Stimulated activated CD8-positive, alpha-beta memory T cell treated with anti-CD3 and anti-CD28 coated beads, Interleukin-4, amount 100 ng/mL, for 48 hours (primary cell): ENCODE measurements around the gene CUEDC2.

Experiments
- DNase-seq: peaks from one replicate; pipeline ENCODE4 v3.0.0-alpha.2; 2020

CUEDC2 gene

DNA sequence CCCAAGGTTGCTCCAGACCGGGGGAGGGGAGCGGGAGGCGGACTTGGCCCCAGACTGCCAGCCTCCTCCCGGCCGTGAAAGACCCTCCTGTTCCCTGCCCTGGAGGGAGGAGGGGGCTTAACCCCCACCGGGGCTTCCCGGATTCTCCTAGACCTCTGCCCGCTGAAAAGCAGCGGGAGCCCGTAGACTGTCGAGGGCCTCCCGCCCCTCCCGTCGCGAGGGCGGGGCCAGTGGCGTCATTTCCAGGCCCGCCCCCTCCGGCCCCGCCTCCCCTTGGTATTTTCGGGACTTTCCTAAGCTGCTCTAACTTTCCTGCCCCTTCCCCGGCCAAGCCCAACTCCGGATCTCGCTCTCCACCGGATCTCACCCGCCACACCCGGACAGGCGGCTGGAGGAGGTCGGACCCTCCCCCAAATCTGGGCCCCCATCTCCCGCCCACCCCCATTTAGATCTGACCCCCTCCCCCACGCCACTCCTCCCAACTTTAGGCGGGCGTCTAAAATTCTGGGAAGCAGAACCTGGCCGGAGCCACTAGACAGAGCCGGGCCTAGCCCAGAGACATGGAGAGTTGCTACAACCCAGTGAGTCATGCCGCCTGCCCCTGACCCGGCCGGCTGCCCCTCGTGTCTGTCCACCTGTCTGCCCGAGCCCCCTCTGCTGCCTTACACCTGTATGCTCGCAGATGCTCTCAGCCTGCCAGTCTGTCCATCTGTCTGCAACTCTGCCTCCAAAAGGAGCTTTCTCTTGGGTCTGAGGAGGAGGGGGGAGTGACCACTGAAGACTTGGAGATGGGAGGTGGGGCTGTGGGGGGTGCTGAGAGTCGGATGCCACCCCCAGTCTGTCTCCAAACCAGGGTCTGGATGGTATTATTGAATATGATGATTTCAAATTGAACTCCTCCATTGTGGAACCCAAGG, 36.7 kb downstream of the CUEDC2 start, which contains the start of gene NFKB2:
Gene NFKB2 (plus strand): TSS at position 306 of the 917 bp plus-strand sequence. CDS start 255 bp downstream, at position 561.
- DNase-seq, result peak; percentile 95

DNA sequence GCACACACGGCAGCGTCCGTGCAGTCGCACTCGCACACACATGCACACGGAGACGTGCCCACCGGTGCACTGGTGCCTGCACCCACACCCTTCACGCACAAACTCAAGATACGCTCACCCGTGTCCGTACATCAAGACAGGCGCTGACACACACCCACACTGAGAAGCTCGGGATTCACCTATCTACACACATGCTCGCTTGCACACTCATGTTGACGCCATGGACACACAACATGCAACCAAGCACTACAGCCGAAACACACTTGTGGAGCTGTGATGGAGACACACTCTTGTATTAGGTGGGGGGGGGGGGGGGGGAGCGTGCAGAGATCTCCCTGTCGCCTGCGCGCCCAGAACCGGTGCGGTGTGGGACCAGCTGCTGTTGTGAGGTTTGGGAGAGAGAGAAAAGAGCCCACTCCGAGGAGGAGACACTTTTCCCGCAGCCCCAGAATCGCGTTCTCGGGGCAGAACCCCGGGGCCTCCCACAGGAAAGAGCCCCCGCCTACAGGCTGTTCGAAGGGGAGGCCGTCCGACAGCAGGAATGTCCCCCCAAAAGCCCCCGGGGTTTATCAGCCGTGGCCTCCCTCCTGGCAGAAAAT, 37.5 kb downstream of the CUEDC2 start:
- peak; percentile 71 for DNase-seq

DNA sequence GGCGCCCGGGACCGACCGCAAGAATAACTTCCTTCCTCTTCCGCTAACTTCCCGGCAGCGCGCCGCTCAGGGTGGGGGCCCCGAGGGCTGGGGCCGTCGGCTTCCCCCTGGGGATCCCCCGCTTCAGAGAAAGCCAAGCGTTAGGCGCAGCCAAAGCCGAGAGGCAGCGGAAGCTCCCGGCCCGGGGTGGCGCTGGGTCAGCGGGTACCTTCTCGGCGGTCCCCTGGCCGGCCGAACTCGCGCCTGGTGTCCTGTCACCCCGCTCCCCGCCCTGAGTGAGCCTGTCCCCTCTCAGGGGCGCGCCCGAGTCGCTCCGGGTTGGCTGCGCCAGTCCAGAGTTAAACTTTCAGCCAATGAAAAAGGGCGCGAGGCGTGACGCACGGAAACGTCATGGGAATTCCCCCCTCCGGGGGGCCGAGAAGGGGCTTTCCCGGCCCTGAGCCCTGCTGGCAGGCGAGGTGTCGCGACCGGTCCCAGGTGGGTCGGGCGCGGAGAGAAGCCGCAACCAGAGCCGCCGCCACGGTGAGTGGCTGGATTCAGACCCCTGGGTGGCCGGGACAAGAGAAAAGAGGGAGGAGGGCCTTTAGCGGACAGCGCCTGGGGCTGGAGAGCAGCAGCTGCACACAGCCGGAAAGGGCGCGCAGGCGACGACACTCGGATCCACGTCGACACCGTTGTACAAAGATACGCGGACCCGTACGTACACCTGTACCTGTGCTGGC, 38.1 kb downstream of the CUEDC2 start:
- peak; percentile 100 for DNase-seq

DNA sequence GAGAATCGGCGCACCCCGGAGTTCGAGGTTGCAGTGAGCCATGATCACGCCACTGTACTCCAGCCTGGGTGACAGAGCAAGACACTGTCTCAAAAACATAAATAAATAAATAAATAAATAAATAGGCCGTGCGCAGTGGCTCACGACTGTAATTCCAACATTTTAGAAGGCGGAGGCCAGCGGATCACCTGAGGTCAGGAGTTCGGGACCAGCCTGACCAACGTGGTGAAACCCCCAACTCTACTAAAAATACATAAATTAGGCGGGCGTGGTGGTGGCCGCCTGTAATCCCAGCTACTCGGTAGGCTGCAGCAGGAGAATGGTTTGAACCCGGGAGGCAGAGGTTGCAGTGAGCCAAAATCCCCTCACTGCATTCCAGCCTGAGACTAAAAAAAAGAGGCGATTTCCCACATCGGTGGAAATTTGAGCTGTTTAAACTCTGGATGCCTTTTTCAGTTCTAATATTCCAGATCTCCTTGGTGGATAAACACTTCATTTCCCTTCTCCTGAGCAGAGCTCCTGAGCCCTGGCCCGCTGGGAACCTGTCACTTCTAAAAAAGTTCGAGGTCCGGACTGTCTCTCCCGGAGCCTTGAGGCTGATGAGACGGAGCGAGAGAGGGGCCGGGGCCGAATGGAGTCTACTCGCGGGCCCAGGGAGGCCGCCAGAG, 38.8 kb downstream of the CUEDC2 start:
- DNase-seq, result no peak

DNA sequence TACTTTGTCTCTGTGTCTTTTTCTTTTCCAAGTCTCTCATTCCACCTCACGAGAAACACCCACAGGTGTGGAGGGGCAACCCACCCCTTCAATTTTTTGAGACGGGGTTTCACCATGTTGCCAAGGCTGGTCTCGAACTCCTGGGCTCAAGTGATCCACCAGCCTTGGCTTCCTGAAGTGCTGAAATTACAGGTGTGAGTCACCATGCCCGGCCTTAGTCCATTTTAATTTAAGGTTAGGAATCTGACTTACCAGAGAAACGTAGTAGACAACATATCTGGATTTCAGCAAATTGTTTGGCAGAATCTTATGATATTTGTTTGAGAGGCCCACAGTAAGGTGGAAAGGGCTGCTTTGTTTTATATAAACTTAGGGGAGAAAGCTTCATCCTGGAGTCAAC, 40.1 kb downstream of the CUEDC2 start:
- no peak for DNase-seq

DNA sequence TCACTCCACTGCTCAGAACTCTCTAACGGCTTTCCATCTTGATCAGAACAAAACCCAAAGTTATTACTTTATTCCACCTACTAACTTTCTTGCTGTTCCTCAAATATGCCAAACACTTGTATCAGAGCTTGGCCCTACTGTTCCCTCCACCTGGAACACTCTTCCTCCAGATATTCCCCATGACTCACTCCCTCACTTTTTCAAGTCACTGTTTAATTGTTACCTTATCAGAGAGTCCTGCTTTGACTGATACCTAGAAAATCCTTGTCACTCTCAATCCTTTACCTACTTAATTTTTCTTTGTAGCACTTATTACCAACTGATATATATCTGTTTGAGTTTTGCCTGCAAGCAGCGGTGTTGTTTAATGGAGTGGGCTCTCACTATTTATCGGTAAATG, 42.5 kb downstream of the CUEDC2 start:
- no peak for DNase-seq

DNA sequence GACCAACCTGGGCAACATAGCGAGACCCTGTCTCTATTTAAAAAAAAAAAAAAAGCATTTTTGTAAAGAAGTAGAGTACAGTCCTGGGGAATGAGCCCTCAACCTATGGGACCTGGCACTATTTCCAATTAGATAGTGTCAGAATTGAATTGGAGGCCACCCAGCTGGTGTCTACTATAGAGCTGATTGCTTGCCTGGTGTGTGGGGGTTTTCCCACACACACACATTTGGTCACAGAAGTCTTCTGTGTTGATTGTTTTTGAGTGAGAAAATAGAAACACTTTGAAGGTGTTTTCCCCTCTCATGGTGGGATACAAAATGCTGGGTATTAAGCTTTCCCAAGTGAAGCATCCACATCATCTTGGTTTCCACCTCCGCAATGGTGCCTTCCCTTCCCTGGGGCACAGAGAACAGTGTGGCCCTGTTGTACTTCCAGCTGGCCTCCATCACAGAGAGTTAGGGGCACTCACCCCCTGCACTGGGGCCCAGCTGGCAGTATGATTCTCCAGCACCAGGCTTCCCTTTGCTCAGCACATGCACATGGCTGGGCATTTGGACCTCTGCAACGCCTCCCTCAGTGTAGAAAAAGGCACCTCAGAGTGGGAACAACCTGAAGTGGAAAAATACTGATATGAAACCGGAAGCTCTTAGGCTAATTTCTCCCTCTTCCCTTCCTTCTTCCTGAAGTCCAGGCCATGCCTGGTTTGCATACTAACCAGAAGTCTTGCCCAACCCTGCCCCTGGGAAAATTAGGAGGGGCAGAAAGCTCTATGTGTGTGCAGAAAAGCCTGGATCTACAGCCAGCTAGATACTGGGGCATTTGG, 47.6 kb downstream of the CUEDC2 start:
- DNase-seq, result no peak

DNA sequence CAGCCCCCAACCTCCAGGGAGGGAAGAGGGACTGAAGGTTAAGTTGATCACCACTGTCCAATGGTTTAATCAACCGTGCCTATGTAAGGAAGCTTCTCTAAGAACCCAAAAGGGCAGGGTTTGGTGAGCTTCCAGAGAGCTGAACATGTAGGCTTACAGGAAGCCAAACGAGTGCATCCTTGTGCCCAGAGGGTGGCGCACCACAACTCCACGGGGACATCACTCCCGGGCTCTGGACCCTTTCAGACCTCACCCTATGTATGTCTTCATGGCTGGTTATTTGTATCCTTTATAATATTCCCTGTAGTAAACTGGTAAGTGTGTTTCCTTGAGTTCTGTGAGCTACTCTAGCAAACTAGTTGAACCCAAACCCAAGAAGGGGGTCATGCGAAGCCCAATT, 48.3 kb downstream of the CUEDC2 start:
- DNase-seq, result peak; percentile 27

DNA sequence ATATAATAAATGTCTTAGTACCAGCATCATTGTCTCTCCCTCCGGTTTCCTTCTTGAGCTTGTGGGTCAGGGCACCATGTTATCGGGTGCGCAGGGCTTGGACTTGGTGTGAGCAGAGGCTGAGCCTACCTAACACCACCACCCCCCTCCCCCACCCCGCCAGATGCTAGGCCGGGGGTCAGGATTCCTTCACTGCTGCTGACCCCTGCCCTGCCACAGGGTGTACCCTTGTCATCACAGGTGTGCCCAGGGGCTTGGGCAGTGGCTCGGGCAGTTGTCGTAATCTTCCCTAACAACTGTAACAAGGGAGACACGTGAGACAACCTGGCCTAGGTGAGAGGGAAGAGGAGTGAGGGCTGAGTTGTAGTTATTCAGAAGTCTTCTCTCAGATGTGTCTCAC, 49.5 kb downstream of the CUEDC2 start:
- no peak for DNase-seq

DNA sequence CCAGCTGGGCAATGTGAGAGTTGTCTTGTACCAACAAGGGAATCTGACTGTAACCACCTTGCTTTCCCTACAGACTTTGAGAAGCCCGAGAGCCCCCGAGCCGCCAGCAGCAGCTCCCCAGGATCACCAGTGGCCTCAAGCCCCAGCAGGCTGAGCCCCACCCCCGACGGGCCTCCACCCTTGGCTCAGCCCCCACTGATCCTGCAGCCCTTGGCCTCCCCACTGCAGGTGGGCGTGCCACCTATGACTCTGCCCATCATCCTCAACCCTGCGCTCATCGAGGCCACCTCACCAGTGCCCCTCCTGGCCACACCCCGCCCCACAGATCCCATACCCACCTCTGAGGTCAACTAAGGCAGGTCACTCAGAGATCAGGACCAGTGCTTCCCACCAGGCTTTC, 50.4 kb downstream of the CUEDC2 start:
- DNase-seq, result no peak

DNA sequence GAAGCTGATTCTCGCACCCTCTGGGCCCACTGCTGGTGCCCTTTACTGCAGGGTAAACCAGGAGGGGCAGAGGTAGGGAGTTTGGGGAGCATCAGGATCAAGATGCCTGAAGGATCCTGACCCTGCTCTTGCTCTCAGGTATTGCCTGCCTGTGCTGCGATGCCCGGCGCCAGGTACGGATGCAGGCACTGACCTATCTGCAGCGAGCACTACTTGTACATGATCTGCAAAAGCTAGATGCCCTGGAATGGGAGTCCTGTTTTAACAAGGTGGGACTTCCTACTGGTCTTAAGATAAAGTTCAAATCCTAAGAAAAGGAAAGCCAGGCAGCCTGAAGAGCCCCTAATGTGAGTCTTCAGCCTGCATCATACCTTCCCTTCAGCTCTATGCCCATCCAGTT, 53.0 kb downstream of the CUEDC2 start:
- DNase-seq, result no peak

DNA sequence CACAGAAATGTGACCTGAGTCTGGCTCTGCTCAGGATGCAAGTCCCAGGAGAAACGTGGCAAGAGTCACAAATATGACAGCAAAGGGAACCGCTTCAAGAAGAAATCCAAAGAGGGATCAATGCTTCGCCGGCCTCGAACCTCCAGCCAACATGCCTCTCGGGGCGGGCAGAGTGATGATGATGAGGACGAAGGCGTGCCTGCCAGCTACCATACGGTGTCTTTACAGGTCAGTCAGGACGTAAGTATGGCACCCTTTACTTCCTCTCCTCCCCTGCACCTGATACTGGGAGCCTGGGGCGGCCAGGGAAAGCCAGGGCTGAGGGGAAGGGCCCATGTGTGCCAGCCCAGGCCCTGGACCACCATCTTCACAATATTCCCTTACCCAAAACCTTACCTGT, 55.5 kb downstream of the CUEDC2 start:
- no peak for DNase-seq

DNA sequence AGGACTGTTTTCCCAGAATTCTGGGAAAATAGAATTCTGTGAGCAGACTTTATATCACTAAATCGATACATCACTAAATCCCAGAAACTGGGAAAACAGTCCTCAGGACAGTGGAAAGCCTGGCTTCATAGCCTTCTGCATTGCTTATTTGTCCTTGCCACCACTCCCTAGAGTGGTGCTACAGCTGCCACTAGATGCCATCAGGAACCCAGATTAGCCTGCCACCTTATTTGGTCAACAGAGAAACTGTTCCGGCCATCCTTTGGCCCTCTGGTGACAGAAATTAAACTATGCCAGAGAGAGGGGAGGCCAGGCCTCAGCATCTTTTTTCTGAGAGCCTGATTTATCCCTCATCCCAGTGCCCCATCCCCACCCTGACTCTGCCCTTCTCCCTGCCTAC, 56.5 kb downstream of the CUEDC2 start:
- DNase-seq, result no peak

DNA sequence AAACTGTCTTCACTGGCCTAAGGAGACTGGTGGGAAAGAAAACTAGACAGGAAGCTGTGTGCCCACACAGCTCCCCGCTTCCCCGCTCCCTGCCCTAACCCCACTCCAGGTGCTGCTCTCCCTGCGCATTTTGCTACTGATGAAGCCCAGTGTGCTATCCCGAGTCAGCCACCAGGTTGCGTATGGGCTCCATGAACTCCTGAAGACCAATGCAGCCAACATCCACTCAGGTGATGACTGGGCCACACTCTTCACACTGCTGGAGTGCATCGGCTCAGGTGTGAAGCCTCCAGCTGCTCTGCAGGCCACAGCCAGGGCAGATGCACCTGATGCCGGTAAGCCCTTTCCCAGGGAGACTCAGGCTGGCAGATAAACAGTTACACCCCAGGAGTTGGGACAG, 57.1 kb downstream of the CUEDC2 start:
- no peak for DNase-seq
